Endothelial cell of umbilical vein (primary cell): Measurements from ENCODE around the gene TNFSF18. TPM values are rescaled to one million over a fixed set of nuclear protein-coding genes. Genes with fewer than 3 reads are reported as not detected.

Experiments used
- BruUV-seq: library from RNA; stranded (reverse); fragments of 400-500 nt; replicated peaks from 2 replicates; lab custom pipeline; 2021; lab: Mats Ljungman, UMichigan
- CTCF ChIA-PET: fragments of 300-600, 350-600 bp; sonication (Branson Sonifier 250); formaldehyde crosslinking; loops from one replicate; lab custom pipeline; 2021; ENCODE audit warnings: antibody characterized with exemption, inconsistent platforms; lab: Charles Lee
- POLR2A ChIA-PET: fragments of 300-600, 350-600 bp; sonication (Branson Sonifier 250); formaldehyde crosslinking; loops from one replicate; lab custom pipeline; 2021; ENCODE audit warnings: antibody characterized with exemption, inconsistent platforms; lab: Charles Lee
- DNase-seq: peaks from one replicate; pipeline ENCODE4 v3.0.0-alpha.2; 2011; ENCODE audit warnings: low read depth, low spot score
- FAIRE-seq: peaks from 2 replicates; lab custom pipeline; 2011; peaks lifted over from hg19 to GRCh38; lab: Jason Lieb, UNC
- H2AFZ ChIP-seq: 2 replicates; pipeline ENCODE4 v1.6.0; 2012; ENCODE audit warnings: low read depth, low read length, control low read depth, inconsistent platforms
- H3K27ac ChIP-seq: 2 replicates; pipeline ENCODE4 v1.5.1; 2011; ENCODE audit warnings: low read depth, mild to moderate bottlenecking, control low read depth, low read length, moderate library complexity; ENCODE audit not compliant: insufficient read depth
- H3K27me3 ChIP-seq, 2 experiments: 2 replicates each; pipeline versions ENCODE4 v1.6.0 to v1.6.1; 2011; ENCODE audit warnings: low read length in 2 of 2, mixed read lengths in 1 of 2; ENCODE audit not compliant: control insufficient read depth in 2 of 2, insufficient read depth in 2 of 2
- H3K36me3 ChIP-seq, 2 experiments: 2 replicates in 1 of 2; 3 replicates in 1 of 2; pipeline ENCODE4 v1.5.1; 2011; ENCODE audit warnings: low read length in 2 of 2, mild to moderate bottlenecking in 1 of 2, moderate library complexity in 1 of 2; ENCODE audit not compliant: control insufficient read depth in 2 of 2, insufficient read depth in 2 of 2; ENCODE audit errors: extremely low read depth in 1 of 2
- H3K4me1 ChIP-seq: 3 replicates; pipeline ENCODE4 v1.5.1; 2011; ENCODE audit warnings: mild to moderate bottlenecking, low read length; ENCODE audit not compliant: control insufficient read depth, insufficient read depth; ENCODE audit errors: extremely low read depth
- H3K4me2 ChIP-seq: 2 replicates; pipeline ENCODE4 v1.6.1; 2011; ENCODE audit warnings: low read length, control low read depth, mixed read lengths; ENCODE audit not compliant: insufficient read depth
- H3K4me3 ChIP-seq, 3 experiments: fragments of 200-600 bp in 1 of 3; sonication (generic), shearing (Covaris generic) in 1 of 3; replicated peaks in 1 of 3; 2 replicates each; pipeline ENCODE4 v1.5.1; 2011 to 2016; ENCODE audit warnings: control low read depth in 3 of 3, low read length in 3 of 3, mild to moderate bottlenecking in 2 of 3, inconsistent platforms in 1 of 3, low read depth in 1 of 3, moderate library complexity in 1 of 3; ENCODE audit not compliant: insufficient read depth in 1 of 3
- H3K79me2 ChIP-seq: 2 replicates; pipeline ENCODE4 v1.6.0; 2012; ENCODE audit warnings: low read length, inconsistent platforms; ENCODE audit not compliant: control insufficient read depth, insufficient read depth
- H3K9ac ChIP-seq: replicated peaks from 2 replicates; pipeline ENCODE3; 2011; ENCODE audit warnings: low read length, control low read depth; ENCODE audit not compliant: insufficient read depth; ENCODE audit errors: extremely low read depth
- H3K9me1 ChIP-seq: replicated peaks from 3 replicates; pipeline ENCODE4 v1.6.0; 2011; ENCODE audit warnings: mild to moderate bottlenecking, low read length; ENCODE audit not compliant: control insufficient read depth, insufficient read depth; ENCODE audit errors: extremely low read depth
- H3K9me3 ChIP-seq: replicated peaks from 2 replicates; pipeline ENCODE4 v1.5.1; 2012; ENCODE audit warnings: low read length, inconsistent platforms; ENCODE audit not compliant: control insufficient read depth, insufficient read depth
- H4K20me1 ChIP-seq: replicated peaks from 2 replicates; pipeline ENCODE3; 2011; ENCODE audit warnings: mild to moderate bottlenecking, low read length; ENCODE audit not compliant: control insufficient read depth, insufficient read depth; ENCODE audit errors: extremely low read depth
- EZH2 ChIP-seq: IDR thresholded peaks from 2 replicates; pipeline ENCODE4 v1.6.1; 2012; ENCODE audit warnings: borderline replicate concordance, low read depth, mild to moderate bottlenecking, moderate library complexity, low read length, inconsistent platforms; ENCODE audit not compliant: severe bottlenecking
- JUN ChIP-seq: IDR thresholded peaks from 2 replicates; pipeline ENCODE4 v1.6.1; 2011; ENCODE audit warnings: borderline replicate concordance, low read depth; ENCODE audit not compliant: insufficient read length, insufficient read depth
- MYC ChIP-seq: IDR thresholded peaks from one replicate; pipeline ENCODE4 v1.6.1; 2011; ENCODE audit warnings: mild to moderate bottlenecking, low read depth, low read length
- POLR2A ChIP-seq: IDR thresholded peaks from 2 replicates; pipeline ENCODE4 v1.6.1; 2012; ENCODE audit warnings: low read depth, mild to moderate bottlenecking, control low read depth, low read length
- POLR2AphosphoS5 ChIP-seq: IDR thresholded peaks from 2 replicates; pipeline ENCODE4 v1.6.1; 2012; ENCODE audit warnings: low read depth, mild to moderate bottlenecking, control low read depth, low read length, moderate library complexity; ENCODE audit not compliant: insufficient read depth
- dilution Hi-C: fragments of 300-500 bp; cut with MboI; formaldehyde crosslinking; loops from one replicate; pipeline ENCODE4 v1.15.0; 2019; ENCODE audit warnings: low sequenced_read_pairs; ENCODE audit not compliant: extremely low pct_ligation_motif_present
- intact Hi-C: fragments of 100-400 bp; cut with micrococcal nuclease; formaldehyde crosslinking; loops from one replicate; pipeline ENCODE4 v1.10.0; 2022
- polyA plus RNA-seq, 4 experiments: library from polyadenylated mRNA; depleted of rRNA in 3 of 4; stranded (reverse) in 3 of 4; unstranded in 1 of 4; fragments of >200 nt; gene quantifications; 2 replicates each; pipeline versions ENCODE4 v1.2.1 to v1.2.3, GENCODE V29; 2011 to 2012; ENCODE audit warnings: missing spikeins in 1 of 4
- total RNA-seq: library from RNA; stranded (reverse); gene quantifications from 2 replicates; pipeline ENCODE4 v1.2.3, GENCODE V29; 2021

The TNFSF18 gene
- total and polyA plus RNA-seq, 2 donors (not counting 3 experiments of a cell fraction or from before 2014, with no cell fraction given): 15.3 to 39.4 TPM

DNA sequence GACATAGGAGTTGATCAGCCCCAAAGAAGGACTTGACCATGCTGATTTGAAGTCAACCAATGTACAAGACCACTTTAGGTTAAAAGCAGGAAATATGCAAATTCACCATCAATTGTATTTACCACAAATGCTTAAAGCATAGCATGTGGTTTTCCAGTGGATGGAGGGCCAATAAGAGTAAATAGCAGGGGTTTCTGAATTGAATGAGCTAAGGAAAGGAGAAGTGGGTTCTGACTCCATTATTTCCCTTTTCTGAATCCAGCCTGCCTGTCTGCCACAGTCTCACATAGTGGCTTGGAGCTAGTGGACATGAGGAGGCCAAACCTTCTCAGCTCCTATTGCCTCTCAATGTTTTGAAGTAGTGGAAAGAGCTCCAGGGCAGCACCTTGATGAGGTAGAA lies 7.2 kb upstream of the TNFSF18 start:
- CTCF ChIA-PET: interaction anchor here (0.8 to 1.6 kb wide), 3 partner anchors 8 to 232 kb away, joined by 3 to 4 read pairs (median 3); no protein-coding TSS in a partner anchor
- TF ChIP-seq EZH2: no peak
- no TSS peak for BruUV-seq
- Histone ChIP-seq H3K9me1 (no peaks in the 10 kb centered on the region), H2AFZ (no peak overlapping the region), H3K27ac (no peak overlapping the region), H3K9me3 (no peaks in the 10 kb centered on the region), H3K36me3 (no peaks in the 10 kb centered on the region), H3K4me2 (no peak overlapping the region), H3K9ac (no peak overlapping the region), H3K27me3 (no peaks in the 10 kb centered on the region), H4K20me1 (no peaks in the 10 kb centered on the region), H3K4me1 (peaks cover 9% of the 10 kb centered on the region), H3K4me3 (no peak overlapping the region), H3K79me2 (no peaks in the 10 kb centered on the region)
- FAIRE-seq (no peak), DNase-seq (no peak)
- POLR2A ChIA-PET: no interaction called here
- dilution Hi-C loops: no loop called here
- intact Hi-C loops: no loop called here

DNA sequence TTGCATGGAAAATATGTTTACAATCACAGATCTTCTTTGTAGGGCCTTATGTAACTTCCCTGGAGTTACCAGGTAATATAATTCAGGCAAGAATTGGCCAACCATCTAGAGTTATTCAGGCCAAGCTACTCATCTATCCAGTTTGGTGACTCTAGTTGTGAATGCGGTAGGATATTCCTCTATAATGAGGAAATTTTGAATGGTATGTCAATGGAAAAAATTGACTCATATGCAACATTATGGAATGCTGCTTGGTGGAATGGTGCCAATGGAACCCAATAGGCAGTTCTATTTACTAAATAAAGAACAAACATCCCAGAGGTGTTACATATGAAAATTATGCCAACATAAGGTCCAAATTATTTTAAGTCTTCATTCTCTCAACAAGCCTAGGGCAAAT lies 5.6 kb upstream of the TNFSF18 start:
- no peaks in the 10 kb centered on the region for H4K20me1 ChIP-seq
- no peak overlapping the region for H3K27ac ChIP-seq
- no peak overlapping the region for H3K9ac ChIP-seq
- H3K4me3 ChIP-seq: no peak overlapping the region
- H3K9me1 ChIP-seq: no peaks in the 10 kb centered on the region
- DNase-seq: no peak
- intact Hi-C loops: no loop called here
- no peaks in the 10 kb centered on the region for H3K36me3 ChIP-seq
- H3K4me2 ChIP-seq: no peak overlapping the region
- ChIA-PET CTCF (no interaction called here), POLR2A (no interaction called here)
- no peak overlapping the region for H2AFZ ChIP-seq
- H3K9me3 ChIP-seq: no peaks in the 10 kb centered on the region
- FAIRE-seq: no peak
- dilution Hi-C loops: no loop called here
- no peak for TF ChIP-seq POLR2A
- TF ChIP-seq JUN: no peak
- no peak for TF ChIP-seq MYC
- no peak for TF ChIP-seq POLR2AphosphoS5
- H3K4me1 ChIP-seq: peaks cover 17% of the 10 kb centered on the region
- BruUV-seq: no TSS peak
- no peaks in the 10 kb centered on the region for H3K27me3 ChIP-seq
- no peaks in the 10 kb centered on the region for H3K79me2 ChIP-seq
